ENCODE results near the gene GLIS1. TPM values are rescaled to one million over a fixed set of nuclear protein-coding genes. Genes with fewer than 3 reads are reported as not detected.

GLIS1 gene
- total RNA-seq, 1 experiment from 2014 or later = 0.24 TPM

- H3K27ac Mint-ChIP-seq = no peak overlapping the region
- no peaks in the 10 kb centered on the region for H3K4me1 Mint-ChIP-seq
- H3K4me3 Mint-ChIP-seq = no peak overlapping the region
- H3K9me3 Mint-ChIP-seq = no peaks in the 10 kb centered on the region
- H3K27me3 Mint-ChIP-seq (ENCODE audit: low read depth) = no peaks in the 10 kb centered on the region
- no peak for DNase-seq (ENCODE audit: low spot score)
- no peak for TF ChIP-seq GABPB1 (CRISPR knock-in tag; IDR thresholded peaks at IDR 0.05)
- TF ChIP-seq ZNF396 (CRISPR knock-in tag; IDR thresholded peaks at IDR 0.05; ENCODE audit: borderline replicate concordance) = no peak
- TF ChIP-seq, protein P1, sequence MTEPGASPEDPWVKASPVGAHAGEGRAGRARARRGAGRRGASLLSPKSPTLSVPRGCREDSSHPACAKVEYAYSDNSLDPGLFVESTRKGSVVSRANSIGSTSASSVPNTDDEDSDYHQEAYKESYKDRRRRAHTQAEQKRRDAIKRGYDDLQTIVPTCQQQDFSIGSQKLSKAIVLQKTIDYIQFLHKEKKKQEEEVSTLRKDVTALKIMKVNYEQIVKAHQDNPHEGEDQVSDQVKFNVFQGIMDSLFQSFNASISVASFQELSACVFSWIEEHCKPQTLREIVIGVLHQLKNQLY (CRISPR knock-in tag; IDR thresholded peaks at IDR 0.05) = no peak
- TF ChIP-seq TCF7 (CRISPR knock-in tag; IDR thresholded peaks at IDR 0.05; ENCODE audit: low read depth) = no peak
- no peak for TF ChIP-seq USF2 (CRISPR knock-in tag; IDR thresholded peaks at IDR 0.05)
- no peak for TF ChIP-seq HMGA2 (CRISPR knock-in tag; IDR thresholded peaks at IDR 0.05)
- TF ChIP-seq ZNF121 (CRISPR knock-in tag; IDR thresholded peaks at IDR 0.05) = no peak
- TF ChIP-seq ZNF138 (CRISPR knock-in tag; conservative IDR thresholded peaks at IDR 0.05) = no peak
- TF ChIP-seq ELF4 (CRISPR knock-in tag; IDR thresholded peaks at IDR 0.05; ENCODE audit: low read depth) = no peak
- no peak for TF ChIP-seq ZSCAN18 (CRISPR knock-in tag; IDR thresholded peaks at IDR 0.05)
- TF ChIP-seq ZNF512 (CRISPR knock-in tag; IDR thresholded peaks at IDR 0.05; ENCODE audit: borderline replicate concordance) = no peak
- TF ChIP-seq EMX1 (CRISPR knock-in tag; IDR thresholded peaks at IDR 0.05) = no peak
- TF ChIP-seq ETV6 (CRISPR knock-in tag; IDR thresholded peaks at IDR 0.05) = no peak
- TF ChIP-seq FOXJ3 (CRISPR knock-in tag; IDR thresholded peaks at IDR 0.05; ENCODE audit: borderline replicate concordance) = no peak
- TF ChIP-seq ZNF263 (CRISPR knock-in tag; IDR thresholded peaks at IDR 0.05; ENCODE audit: low read depth) = no peak
- no peak for TF ChIP-seq SMAD4 (CRISPR knock-in tag; IDR thresholded peaks at IDR 0.05)
- no peak for TF ChIP-seq MXD4 (CRISPR knock-in tag; IDR thresholded peaks at IDR 0.05; ENCODE audit: borderline replicate concordance)
- CTCF ChIA-PET = interaction anchor here (1.8 to 2.2 kb wide), 2 partner anchors 49 to 59 kb away, joined by 5 to 6 read pairs; no protein-coding TSS in a partner anchor
- no peak for ATAC-seq
- POLR2A ChIA-PET = interaction anchor here (0.6 kb wide), 1 partner anchor 219 kb away, joined by 6 read pairs; no protein-coding TSS in a partner anchor
- no peaks in the 10 kb centered on the region for H3K36me3 Mint-ChIP-seq
These were observed 203.7 kb downstream of the GLIS1 start for GRCh38 chr1:53535226-53535625.

DNA sequence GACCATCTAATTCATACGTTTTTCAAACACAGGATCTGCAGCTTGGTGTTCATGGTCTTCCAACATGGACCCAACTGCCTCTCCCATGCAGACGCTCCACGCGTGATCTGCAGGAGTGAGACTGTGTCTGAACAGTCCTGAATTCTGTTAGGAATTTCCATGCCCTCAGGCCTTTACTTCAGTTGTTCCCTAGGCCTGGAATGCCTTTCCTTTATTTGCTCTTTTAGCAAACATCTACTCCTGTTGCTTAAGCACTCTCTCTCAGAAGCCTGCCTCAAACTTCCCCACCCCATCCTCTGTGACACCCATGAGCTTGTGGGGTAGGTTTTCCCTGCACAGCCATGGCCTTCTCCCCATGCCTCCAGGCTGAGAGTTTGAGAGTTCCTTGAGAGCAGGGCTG, 206.1 kb downstream of the GLIS1 start:
- Mint-ChIP-seq H3K4me3 (no peak overlapping the region), H3K27ac (no peak overlapping the region), H3K9me3 (no peaks in the 10 kb centered on the region), H3K4me1 (no peaks in the 10 kb centered on the region), H3K36me3 (no peaks in the 10 kb centered on the region), H3K27me3 (ENCODE audit: low read depth) (no peaks in the 10 kb centered on the region)
- DNase-seq (ENCODE audit: low spot score) (no peak), ATAC-seq (no peak)
- no peak for TF ChIP-seq ZNF232 (CRISPR knock-in tag; IDR thresholded peaks at IDR 0.05)
- no peak for TF ChIP-seq CREB1 (CRISPR knock-in tag; IDR thresholded peaks at IDR 0.05)
- no peak for TF ChIP-seq ZNF121 (CRISPR knock-in tag; IDR thresholded peaks at IDR 0.05)
- ChIA-PET POLR2A (no interaction called here), CTCF (interaction anchor here (1.3 to 1.6 kb wide), 2 partner anchors 9 to 89 kb away, joined by 3 to 8 read pairs; no protein-coding TSS in a partner anchor)

GRCh38 chr1:53532377-53532776, 206.6 kb downstream of the GLIS1 start:
- Mint-ChIP-seq H3K27me3 (ENCODE audit: low read depth) (no peaks in the 10 kb centered on the region), H3K4me1 (no peaks in the 10 kb centered on the region), H3K27ac (no peak overlapping the region), H3K4me3 (no peak overlapping the region), H3K9me3 (no peaks in the 10 kb centered on the region), H3K36me3 (no peaks in the 10 kb centered on the region)
- ChIA-PET POLR2A (no interaction called here), CTCF (interaction anchor here (1.3 to 1.6 kb wide), 2 partner anchors 10 to 88 kb away, joined by 3 to 8 read pairs; no protein-coding TSS in a partner anchor)
- DNase-seq (ENCODE audit: low spot score) (no peak), ATAC-seq (no peak)
- no peak for TF ChIP-seq STAT6 (CRISPR knock-in tag; conservative IDR thresholded peaks at IDR 0.05; ENCODE audit: low read depth)
- TF ChIP-seq E2F4 (CRISPR knock-in tag; IDR thresholded peaks at IDR 0.05; ENCODE audit: borderline replicate concordance, low read depth) = no peak
- no peak for TF ChIP-seq NR3C1 (CRISPR knock-in tag; conservative IDR thresholded peaks at IDR 0.05; ENCODE audit: low read depth)
- TF ChIP-seq ETV6 (CRISPR knock-in tag; IDR thresholded peaks at IDR 0.05) = no peak
